Islet of Langerhans (tissue), 1 donor: ENCODE results near the gene NXF1.
A peak's percentile ranks its signal among the peaks of the same experiment; 100 is the strongest.
"Not testable (repeated sequence)": the region's sequence is repeated elsewhere in the genome, so short reads cannot be mapped to it uniquely, and the experiment has no call there.

ENCODE experiments used
- FAIRE-seq: peaks from one replicate; lab custom pipeline; 2011; peaks lifted over from hg19 to GRCh38; lab: Jason Lieb, UNC

Gene NXF1

GRCh38 chr11:62787005-62787759, 18.1 kb downstream of the NXF1 start, which contains the start of gene TMEM179B:
TMEM179B (plus strand) TSS chr11:62787402; CDS start chr11:62787432, 30 bp downstream.
- no peak for FAIRE-seq

GRCh38 chr11:62786318-62787004, 18.8 kb downstream of the NXF1 start:
- no peak for FAIRE-seq

- no peak for FAIRE-seq
Measured at GRCh38 chr11:62782753-62783152, 22.5 kb downstream of the NXF1 start.

GRCh38 chr11:62778441-62778840, 26.8 kb downstream of the NXF1 start:
- no peak for FAIRE-seq

GRCh38 chr11:62777389-62777788, 27.9 kb downstream of the NXF1 start:
- FAIRE-seq: no peak

GRCh38 chr11:62775646-62776045, 29.6 kb downstream of the NXF1 start:
- FAIRE-seq: no peak

GRCh38 chr11:62774407-62774806, 30.8 kb downstream of the NXF1 start:
- FAIRE-seq: no peak

GRCh38 chr11:62771144-62772021, 33.9 kb downstream of the NXF1 start, which contains the start of gene TAF6L:
TAF6L (plus strand) TSS chr11:62771396; CDS start chr11:62775784, 4,388 bp downstream.
- peak; percentile 45 for FAIRE-seq

- no peak for FAIRE-seq
Measured at GRCh38 chr11:62770778-62771143, 34.5 kb downstream of the NXF1 start.

GRCh38 chr11:62760867-62761227, 44.4 kb downstream of the NXF1 start:
- not testable (repeated sequence) for FAIRE-seq

- FAIRE-seq: no peak
Measured at GRCh38 chr11:62757846-62758788, 47.1 kb downstream of the NXF1 start.

- FAIRE-seq: no peak
Measured at GRCh38 chr11:62755086-62755615, 50.1 kb downstream of the NXF1 start.

- FAIRE-seq: peak; percentile 79
Measured at GRCh38 chr11:62753736-62754603, 51.3 kb downstream of the NXF1 start, which contains the start of gene ZBTB3. ZBTB3 (minus strand) TSS chr11:62754160; CDS start chr11:62753664, 496 bp downstream.

- FAIRE-seq: no peak
Measured at GRCh38 chr11:62752994-62753735, 52.1 kb downstream of the NXF1 start.

- FAIRE-seq: no peak
Measured at GRCh38 chr11:62752177-62752785, 53.0 kb downstream of the NXF1 start.

GRCh38 chr11:62749931-62750330, 55.3 kb downstream of the NXF1 start:
- not testable (repeated sequence) for FAIRE-seq

GRCh38 chr11:62747475-62748160, 57.6 kb downstream of the NXF1 start:
- FAIRE-seq: no peak
